ENCODE results near the gene NECTIN1.

Gene NECTIN1

DNA sequence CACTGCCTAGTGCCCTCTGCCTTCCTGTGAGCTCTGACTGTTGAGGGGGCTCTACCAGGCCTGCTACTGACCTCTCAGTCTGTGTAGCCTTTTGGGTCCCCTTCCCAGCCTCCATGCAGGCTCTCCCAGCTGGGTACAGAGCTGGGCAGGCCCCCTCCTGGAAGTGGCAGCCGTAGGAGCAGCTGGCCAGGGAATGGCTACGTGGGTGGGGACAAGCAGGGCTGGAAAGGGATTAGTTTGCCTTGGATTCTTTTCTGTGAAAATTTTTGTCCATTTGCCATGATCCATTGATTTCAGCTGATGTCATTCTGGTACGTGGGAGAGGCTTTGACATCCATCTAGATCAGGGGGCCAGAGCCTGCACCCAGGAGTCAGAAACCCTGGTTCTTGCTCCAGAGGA, 23.9 kb upstream of the NECTIN1 start:
- H3K4me2 ChIP-seq (ENCODE audit: low read length): peak overlapping the region; percentile 85

DNA sequence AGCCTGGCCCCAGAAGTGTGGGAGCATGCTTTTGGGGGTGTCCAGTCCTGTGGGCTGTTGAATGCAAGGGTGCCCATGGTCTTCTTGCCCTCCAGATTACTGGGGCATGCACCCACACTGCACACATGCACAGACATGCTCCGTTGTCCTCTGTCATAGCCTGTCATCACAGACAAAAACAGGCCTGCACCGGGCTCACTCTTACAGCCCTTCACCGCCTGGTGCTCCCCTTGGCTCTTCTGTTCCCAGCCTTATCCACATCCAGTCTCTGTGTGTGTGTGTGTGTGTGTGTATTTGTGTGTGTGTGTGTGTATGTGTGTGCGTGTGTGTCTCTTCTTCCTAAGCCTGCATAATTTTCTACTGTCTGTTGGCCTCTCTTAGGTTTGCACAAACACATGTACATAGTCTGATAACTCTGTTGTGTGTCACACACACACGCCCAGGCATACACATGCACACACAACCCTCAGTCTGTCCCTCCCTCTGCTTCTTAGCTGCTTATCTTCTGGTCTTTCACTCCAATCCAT, 23.4 kb upstream of the NECTIN1 start:
- H3K9me3 ChIP-seq (ENCODE audit: insufficient read depth, low read length): no peaks in the 10 kb centered on the region
- TF ChIP-seq EZH2phosphoT487 (IDR thresholded peaks at IDR 0.05; ENCODE audit: low read depth): no peak
- TF ChIP-seq, protein P1, sequence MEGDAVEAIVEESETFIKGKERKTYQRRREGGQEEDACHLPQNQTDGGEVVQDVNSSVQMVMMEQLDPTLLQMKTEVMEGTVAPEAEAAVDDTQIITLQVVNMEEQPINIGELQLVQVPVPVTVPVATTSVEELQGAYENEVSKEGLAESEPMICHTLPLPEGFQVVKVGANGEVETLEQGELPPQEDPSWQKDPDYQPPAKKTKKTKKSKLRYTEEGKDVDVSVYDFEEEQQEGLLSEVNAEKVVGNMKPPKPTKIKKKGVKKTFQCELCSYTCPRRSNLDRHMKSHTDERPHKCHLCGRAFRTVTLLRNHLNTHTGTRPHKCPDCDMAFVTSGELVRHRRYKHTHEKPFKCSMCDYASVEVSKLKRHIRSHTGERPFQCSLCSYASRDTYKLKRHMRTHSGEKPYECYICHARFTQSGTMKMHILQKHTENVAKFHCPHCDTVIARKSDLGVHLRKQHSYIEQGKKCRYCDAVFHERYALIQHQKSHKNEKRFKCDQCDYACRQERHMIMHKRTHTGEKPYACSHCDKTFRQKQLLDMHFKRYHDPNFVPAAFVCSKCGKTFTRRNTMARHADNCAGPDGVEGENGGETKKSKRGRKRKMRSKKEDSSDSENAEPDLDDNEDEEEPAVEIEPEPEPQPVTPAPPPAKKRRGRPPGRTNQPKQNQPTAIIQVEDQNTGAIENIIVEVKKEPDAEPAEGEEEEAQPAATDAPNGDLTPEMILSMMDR (IDR thresholded peaks at IDR 0.05; ENCODE audit: low read depth, low read length): peak; percentile 24; the same call in 1 of the 2 replicates
- no peak overlapping the region for H2AFZ ChIP-seq (ENCODE audit: low read depth, low read length)
- peak overlapping the region; percentile 84 for H3K4me3 ChIP-seq (ENCODE audit: low read length)
- H3K4me1 ChIP-seq (ENCODE audit: low read length): peaks cover 44% of the 10 kb centered on the region
- peak overlapping the region; percentile 87 for H3K9ac ChIP-seq (ENCODE audit: low read length)
- H3K4me2 ChIP-seq (ENCODE audit: low read length): peak overlapping the region; percentile 85
- peak overlapping the region; percentile 90 for H3K27ac ChIP-seq (ENCODE audit: low read length)
- H3K79me2 ChIP-seq (ENCODE audit: low read length): peaks cover 47% of the 10 kb centered on the region
- peaks cover 15% of the 10 kb centered on the region for H4K20me1 ChIP-seq (ENCODE audit: insufficient read depth, low read length)
- no peaks in the 10 kb centered on the region for H3K27me3 ChIP-seq (ENCODE audit: low read depth, low read length)
- peaks cover 44% of the 10 kb centered on the region for H3K36me3 ChIP-seq (replicated peaks; ENCODE audit: low read depth, low read length)

More for the DNA sequence above, 23.9 kb upstream of the NECTIN1 start:
- Histone ChIP-seq H3K27ac (ENCODE audit: low read length) (peak overlapping the region; percentile 90), H4K20me1 (ENCODE audit: insufficient read depth, low read length) (peaks cover 19% of the 10 kb centered on the region), H3K27me3 (ENCODE audit: low read depth, low read length) (no peaks in the 10 kb centered on the region), H3K4me3 (ENCODE audit: low read length) (peak overlapping the region; percentile 84), H3K4me1 (ENCODE audit: low read length) (peaks cover 44% of the 10 kb centered on the region), H3K36me3 (replicated peaks; ENCODE audit: low read depth, low read length) (peaks cover 47% of the 10 kb centered on the region), H3K9ac (ENCODE audit: low read length) (peak overlapping the region; percentile 87), H2AFZ (ENCODE audit: low read depth, low read length) (no peak overlapping the region), H3K79me2 (ENCODE audit: low read length) (peaks cover 51% of the 10 kb centered on the region), H3K9me3 (ENCODE audit: insufficient read depth, low read length) (no peaks in the 10 kb centered on the region)
- TF ChIP-seq EZH2phosphoT487 (IDR thresholded peaks at IDR 0.05; ENCODE audit: low read depth): no peak
- TF ChIP-seq, protein P1 (IDR thresholded peaks at IDR 0.05; ENCODE audit: low read depth, low read length): no peak

DNA sequence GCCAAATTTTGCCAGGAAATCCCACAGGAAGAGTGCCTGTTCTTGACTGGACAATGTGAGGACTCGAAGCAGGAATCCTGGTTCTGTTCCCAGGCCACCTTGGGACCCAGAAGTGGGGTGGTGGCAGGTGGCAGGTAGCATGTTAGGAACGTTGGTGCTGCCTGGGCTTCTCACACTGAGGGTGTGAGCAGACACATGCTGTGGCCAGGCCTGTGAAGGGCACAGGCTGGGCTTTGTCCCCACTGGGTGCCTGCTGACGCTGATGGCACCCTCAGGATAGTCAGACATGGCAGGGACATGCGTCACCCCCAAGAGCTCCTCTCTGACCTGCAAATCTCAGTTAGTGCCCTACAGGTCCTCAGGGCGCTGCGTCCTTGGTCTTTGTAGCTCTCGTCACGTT, 21.1 kb upstream of the NECTIN1 start:
- peaks cover 33% of the 10 kb centered on the region for H3K4me1 ChIP-seq (ENCODE audit: low read length)
- no peak overlapping the region for H3K4me3 ChIP-seq (ENCODE audit: low read length)
- TF ChIP-seq, protein P1 (IDR thresholded peaks at IDR 0.05; ENCODE audit: low read depth, low read length): no peak
- TF ChIP-seq EZH2phosphoT487 (IDR thresholded peaks at IDR 0.05; ENCODE audit: low read depth): no peak
- no peak overlapping the region for H3K4me2 ChIP-seq (ENCODE audit: low read length)
- no peaks in the 10 kb centered on the region for H3K9me3 ChIP-seq (ENCODE audit: insufficient read depth, low read length)
- no peak overlapping the region for H3K9ac ChIP-seq (ENCODE audit: low read length)
- H3K79me2 ChIP-seq (ENCODE audit: low read length): peaks cover 38% of the 10 kb centered on the region
- H2AFZ ChIP-seq (ENCODE audit: low read depth, low read length): no peak overlapping the region
- no peaks in the 10 kb centered on the region for H3K27me3 ChIP-seq (ENCODE audit: low read depth, low read length)
- no peaks in the 10 kb centered on the region; the same call in 1 of the 2 replicates for H4K20me1 ChIP-seq (ENCODE audit: insufficient read depth, low read length)
- H3K27ac ChIP-seq (ENCODE audit: low read length): no peak overlapping the region
- H3K36me3 ChIP-seq (replicated peaks; ENCODE audit: low read depth, low read length): peaks cover 23% of the 10 kb centered on the region

DNA sequence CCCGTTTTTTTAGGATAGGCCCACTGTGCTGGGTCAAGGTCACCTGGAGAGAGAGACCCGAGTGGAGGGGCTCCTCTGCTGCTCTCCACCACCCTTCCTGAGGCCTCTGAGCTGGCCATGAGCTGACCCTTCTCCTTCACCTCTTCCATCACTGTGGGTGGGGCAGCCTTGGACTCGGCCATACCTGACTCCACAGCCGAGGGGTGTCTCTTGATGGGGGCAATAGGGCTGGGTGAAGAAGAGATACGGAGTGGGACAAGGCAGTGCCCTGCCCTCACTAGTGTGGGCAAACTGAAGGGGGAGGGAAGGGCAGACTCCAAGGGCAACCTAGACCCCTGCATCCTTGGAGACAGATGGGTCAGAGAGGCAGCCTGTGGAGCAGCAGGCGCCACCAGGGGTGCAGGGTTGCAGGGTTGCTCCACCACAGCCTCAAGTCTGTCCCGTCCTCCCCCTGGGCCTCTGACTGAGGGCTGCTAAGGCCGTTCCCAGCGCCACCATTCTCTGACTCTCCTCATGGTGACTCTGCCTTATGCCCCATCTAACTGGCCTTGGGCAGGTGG, 20.1 kb upstream of the NECTIN1 start:
- H3K9ac ChIP-seq (ENCODE audit: low read length): no peak overlapping the region
- no peak for TF ChIP-seq EZH2phosphoT487 (IDR thresholded peaks at IDR 0.05; ENCODE audit: low read depth)
- TF ChIP-seq, protein P1 (IDR thresholded peaks at IDR 0.05; ENCODE audit: low read depth, low read length): no peak
- H3K27me3 ChIP-seq (ENCODE audit: low read depth, low read length): no peaks in the 10 kb centered on the region

More for the DNA sequence above, 20.1 kb upstream of the NECTIN1 start:
- Histone ChIP-seq H2AFZ (ENCODE audit: low read depth, low read length) (no peak overlapping the region), H3K9me3 (ENCODE audit: insufficient read depth, low read length) (no peaks in the 10 kb centered on the region), H4K20me1 (ENCODE audit: insufficient read depth, low read length) (no peaks in the 10 kb centered on the region), H3K79me2 (ENCODE audit: low read length) (peaks cover 28% of the 10 kb centered on the region), H3K4me3 (ENCODE audit: low read length) (no peak overlapping the region), H3K4me2 (ENCODE audit: low read length) (no peak overlapping the region), H3K36me3 (replicated peaks; ENCODE audit: low read depth, low read length) (peaks cover 16% of the 10 kb centered on the region), H3K4me1 (ENCODE audit: low read length) (peaks cover 26% of the 10 kb centered on the region), H3K27ac (ENCODE audit: low read length) (no peak overlapping the region)
